Measurements from ENCODE around the gene SPHKAP. TPM values are rescaled to one million over a fixed set of nuclear protein-coding genes. Genes with fewer than 3 reads are reported as not detected.
A peak's percentile ranks its signal among the peaks of the same experiment; 100 is the strongest.
"Not testable (repeated sequence)": the region's sequence is repeated elsewhere in the genome, so short reads cannot be mapped to it uniquely, and the experiment has no call there.

The SPHKAP gene
- total RNA-seq, 1 donor, result not detected

GRCh38 chr2:227942965-227943364 lies 238.5 kb downstream of the SPHKAP start:
- no peak for TF ChIP-seq CTCF (IDR thresholded peaks at IDR 0.05; ENCODE audit: insufficient read depth, low read depth, low read length)
- H3K4me3 ChIP-seq (ENCODE audit: low read depth, low read length), result no peak overlapping the region
- no peak for DNase-seq (ENCODE audit: low read depth)

GRCh38 chr2:227942021-227942420 lies 239.5 kb downstream of the SPHKAP start:
- H3K4me3 ChIP-seq (ENCODE audit: low read depth, low read length), result no peak overlapping the region
- no peak for DNase-seq (ENCODE audit: low read depth)
- TF ChIP-seq CTCF (IDR thresholded peaks at IDR 0.05; ENCODE audit: insufficient read depth, low read depth, low read length), result no peak

GRCh38 chr2:227939271-227940027 lies 242.0 kb downstream of the SPHKAP start:
- DNase-seq (ENCODE audit: low read depth), result peak; percentile 49
- TF ChIP-seq CTCF (IDR thresholded peaks at IDR 0.05; ENCODE audit: insufficient read depth, low read depth, low read length), result peak; percentile 64
- H3K4me3 ChIP-seq (ENCODE audit: low read depth, low read length), result no peak overlapping the region

GRCh38 chr2:227936249-227936648 lies 245.2 kb downstream of the SPHKAP start:
- H3K4me3 ChIP-seq (ENCODE audit: low read depth, low read length); DNase-seq (ENCODE audit: low read depth): not testable (repeated sequence)

- DNase-seq (ENCODE audit: low read depth), result no peak
- TF ChIP-seq CTCF (IDR thresholded peaks at IDR 0.05; ENCODE audit: insufficient read depth, low read depth, low read length), result no peak
- H3K4me3 ChIP-seq (ENCODE audit: low read depth, low read length), result no peak overlapping the region
Observed at GRCh38 chr2:227933884-227934283, 247.6 kb downstream of the SPHKAP start.

- TF ChIP-seq CTCF (IDR thresholded peaks at IDR 0.05; ENCODE audit: insufficient read depth, low read depth, low read length), result no peak
- no peak for DNase-seq (ENCODE audit: low read depth)
- H3K4me3 ChIP-seq (ENCODE audit: low read depth, low read length), result no peak overlapping the region
Observed at GRCh38 chr2:227932403-227932802, 249.1 kb downstream of the SPHKAP start.

GRCh38 chr2:227932001-227932400 lies 249.5 kb downstream of the SPHKAP start:
- no peak for TF ChIP-seq CTCF (IDR thresholded peaks at IDR 0.05; ENCODE audit: insufficient read depth, low read depth, low read length)
- DNase-seq (ENCODE audit: low read depth), result no peak
- no peak overlapping the region for H3K4me3 ChIP-seq (ENCODE audit: low read depth, low read length)

Small RNA genes lying within 50 kb of the gene (small RNA-seq; reads per million reads assigned to genes)
- not detected for gene RNU6-624P

All from fibroblast of villous mesenchyme (primary cell).